Breast epithelium (tissue), 4 donors: ENCODE measurements around the gene OPCML. TPM values are rescaled to one million over a fixed set of nuclear protein-coding genes. Genes with fewer than 3 reads are reported as not detected.

Experiments
- DNase-seq, 2 donors: peaks; one replicate each; pipeline ENCODE4 v3.0.0-alpha.2; 2019; ENCODE audit warnings: low spot score in 2 of 2
- H3K27ac ChIP-seq, 2 donors: fragments of 200-600 bp; sonication (generic) in 1 of 2; one replicate each; pipeline ENCODE4 v1.5.1; 2016 to 2019; ENCODE audit warnings: mild to moderate bottlenecking in 1 of 2
- H3K27me3 ChIP-seq, 2 donors: fragments of 200-600 bp; sonication (generic) in 1 of 2; one replicate each; pipeline versions ENCODE4 v1.5.1 to v1.6.0; 2017 to 2019; ENCODE audit warnings: control low read depth in 1 of 2, mild to moderate bottlenecking in 1 of 2
- H3K36me3 ChIP-seq: fragments of 200-600 bp; one replicate; pipeline ENCODE4 v1.5.1; 2019
- H3K4me1 ChIP-seq, 2 donors: fragments of 200-600 bp; sonication (generic); one replicate each; pipeline ENCODE4 v1.5.1; 2016 to 2019; ENCODE audit warnings: control low read depth in 1 of 2
- H3K4me3 ChIP-seq, 3 donors: fragments of 200-600 bp; sonication (generic); 1 replicate in 2 of 3; 2 replicates in 1 of 3; pipeline ENCODE4 v1.5.1; 2016 to 2019; ENCODE audit warnings: mild to moderate bottlenecking in 3 of 3, moderate library complexity in 2 of 3
- H3K9me3 ChIP-seq, 2 donors: fragments of 200-600 bp; sonication (generic) in 1 of 2; one replicate each; pipeline ENCODE4 v1.5.1; 2016 to 2019; ENCODE audit warnings: control low read depth in 1 of 2
- CTCF ChIP-seq, 3 donors: fragments of 450-650 bp; IDR thresholded peaks; one replicate each; pipeline ENCODE4 v1.5.1; 2016 to 2017; ENCODE audit warnings: antibody characterized with exemption in 3 of 3, mild to moderate bottlenecking in 3 of 3, moderate library complexity in 3 of 3
- POLR2A ChIP-seq: fragments of 450-650 bp; IDR thresholded peaks from one replicate; pipeline ENCODE4 v1.6.1; 2016; ENCODE audit warnings: antibody characterized with exemption, mild to moderate bottlenecking, moderate library complexity
- POLR2AphosphoS5 ChIP-seq, 3 donors: sonication (generic); formaldehyde crosslinking; IDR thresholded peaks; one replicate each; pipeline ENCODE4 v1.6.1; 2017; ENCODE audit warnings: antibody characterized with exemption in 3 of 3
- intact Hi-C: fragments of 100-400 bp; cut with DNase I; formaldehyde crosslinking; loops from one replicate; pipeline ENCODE4 v1.15.1; 2023; ENCODE audit warnings: low total_unique reads
- total RNA-seq, 3 donors: library from RNA; depleted of rRNA; stranded (reverse); fragments of >200 nt; gene quantifications; one replicate each; pipeline ENCODE4 v1.1.0, GENCODE V29; 2016

Gene OPCML
- total RNA-seq, 3 donors from 2014 or later: not detected

- no peak for DNase-seq
- no peak for TF ChIP-seq POLR2A
- TF ChIP-seq CTCF (IDR thresholded peaks at IDR 0.05): no peak
- TF ChIP-seq POLR2AphosphoS5 (IDR thresholded peaks at IDR 0.05): no peak
- no peaks in the 10 kb centered on the region for H3K27me3 ChIP-seq
- H3K27ac ChIP-seq: peak overlapping the region; percentile 53 to 69
- no peaks in the 10 kb centered on the region for H3K4me1 ChIP-seq
- no peaks in the 10 kb centered on the region for H3K9me3 ChIP-seq
- no peaks in the 10 kb centered on the region for H3K36me3 ChIP-seq
- intact Hi-C loops: loop anchor here (10.0 kb wide), 1 partner anchor 385 kb away; no protein-coding TSS in a partner anchor
- H3K4me3 ChIP-seq: no peak overlapping the region
Observed at GRCh38 chr11:133399855-133400625, 132.3 kb downstream of the OPCML start.

GRCh38 chr11:133399294-133399693, 133.0 kb downstream of the OPCML start:
- no peak for DNase-seq
- no peaks in the 10 kb centered on the region for H3K36me3 ChIP-seq
- H3K4me3 ChIP-seq: no peak overlapping the region
- no peaks in the 10 kb centered on the region for H3K27me3 ChIP-seq
- peak overlapping the region; percentile 26 to 41 for H3K27ac ChIP-seq
- intact Hi-C loops: no loop called here
- H3K9me3 ChIP-seq: no peaks in the 10 kb centered on the region
- TF ChIP-seq POLR2AphosphoS5 (IDR thresholded peaks at IDR 0.05) (no peak), CTCF (IDR thresholded peaks at IDR 0.05) (no peak), POLR2A (no peak)
- no peaks in the 10 kb centered on the region for H3K4me1 ChIP-seq

- intact Hi-C loops: no loop called here
- Histone ChIP-seq H3K4me1 (no peaks in the 10 kb centered on the region), H3K9me3 (no peaks in the 10 kb centered on the region), H3K27me3 (no peaks in the 10 kb centered on the region), H3K27ac (no peak overlapping the region), H3K4me3 (no peak overlapping the region), H3K36me3 (no peaks in the 10 kb centered on the region)
- TF ChIP-seq POLR2AphosphoS5 (IDR thresholded peaks at IDR 0.05) (no peak), CTCF (IDR thresholded peaks at IDR 0.05) (no peak), POLR2A (no peak)
- DNase-seq: no peak
Observed at GRCh38 chr11:133390803-133391202, 141.5 kb downstream of the OPCML start.

GRCh38 chr11:133388975-133389568, 143.2 kb downstream of the OPCML start:
- no peaks in the 10 kb centered on the region for H3K27me3 ChIP-seq
- no peak for TF ChIP-seq POLR2A

GRCh38 chr11:133388260-133388659, 144.0 kb downstream of the OPCML start:
- no peak for TF ChIP-seq CTCF (IDR thresholded peaks at IDR 0.05)
- TF ChIP-seq POLR2A: no peak
- no peak for TF ChIP-seq POLR2AphosphoS5 (IDR thresholded peaks at IDR 0.05)
- H3K36me3 ChIP-seq: no peaks in the 10 kb centered on the region

More at GRCh38 chr11:133388975-133389568, 143.2 kb downstream of the OPCML start:
- H3K9me3 ChIP-seq: no peaks in the 10 kb centered on the region
- intact Hi-C loops: no loop called here
- H3K36me3 ChIP-seq: no peaks in the 10 kb centered on the region
- H3K4me3 ChIP-seq: no peak overlapping the region
- H3K27ac ChIP-seq: no peak overlapping the region
- no peaks in the 10 kb centered on the region for H3K4me1 ChIP-seq
- no peak for DNase-seq

More at GRCh38 chr11:133388260-133388659, 144.0 kb downstream of the OPCML start:
- no peak for DNase-seq
- Histone ChIP-seq H3K9me3 (no peaks in the 10 kb centered on the region), H3K4me1 (no peaks in the 10 kb centered on the region), H3K27me3 (no peaks in the 10 kb centered on the region), H3K4me3 (no peak overlapping the region), H3K27ac (no peak overlapping the region)
- intact Hi-C loops: no loop called here
